ENCODE data around the gene TMEM212. TPM values are rescaled to one million over a fixed set of nuclear protein-coding genes. Genes with fewer than 3 reads are reported as not detected.

TMEM212 gene
- total and polyA plus RNA-seq, 9 of the 15 experiments (the other 6 are each of a cell fraction or from before 2014, with no cell fraction given): not detected

DNA sequence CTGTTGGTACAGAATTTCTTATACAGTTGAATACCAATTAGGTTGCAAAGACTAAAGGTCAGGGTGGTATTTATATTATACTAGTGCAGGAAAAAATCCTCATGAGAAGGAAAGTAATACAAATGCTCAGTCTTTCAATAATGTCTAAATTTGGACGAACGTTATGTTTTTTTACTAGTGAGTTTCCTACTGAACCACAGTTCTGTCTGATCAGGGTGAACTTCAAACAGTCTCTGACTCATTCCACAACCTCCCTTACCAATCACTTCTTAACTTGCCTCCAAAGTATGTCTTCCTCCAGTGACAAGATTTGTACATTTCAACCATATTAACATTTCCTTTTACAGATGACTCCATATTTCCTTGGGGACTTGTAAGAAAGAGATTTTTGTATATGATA, 3.4 kb downstream of the TMEM212 start:
- no peak overlapping the region for H3K27ac ChIP-seq (ENCODE audit: extremely low read depth, low read depth, low read length)
- no peaks in the 10 kb centered on the region for H3K9me1 ChIP-seq (ENCODE audit: control insufficient read depth, insufficient read depth, low read length)
- H3K9ac ChIP-seq (ENCODE audit: insufficient read depth in 1 of 2, low read depth in 2 of 2, low read length in 2 of 2): no peak overlapping the region
- no peaks in the 10 kb centered on the region; a peak in 1 of 5 replicates for H3K27me3 ChIP-seq (ENCODE audit: control insufficient read depth in 2 of 2, insufficient read depth in 2 of 2, low read length in 2 of 2)
- no peaks in the 10 kb centered on the region for H3K79me2 ChIP-seq (ENCODE audit: control insufficient read depth, insufficient read depth, low read length)
- POLR2A ChIA-PET: no interaction called here
- no peak overlapping the region for H3K4me3 ChIP-seq
- H3K4me1 ChIP-seq (replicated peaks in 1 of 2; ENCODE audit: control insufficient read depth in 2 of 2, insufficient read depth in 2 of 2, low read length in 2 of 2): peaks cover 6% of the 10 kb centered on the region in 2 experiments; a peak in 3 of 5 replicates
- FAIRE-seq (no peak), ATAC-seq (no peak), DNase-seq (ENCODE audit: extremely low read depth in 1 of 4, low spot score in 3 of 4) (no peak)
- H3K4me2 ChIP-seq (ENCODE audit: insufficient read depth, low read length): no peak overlapping the region
- CTCF ChIA-PET (ENCODE audit: low intra/inter-chr PET ratio): no interaction called here
- no peak overlapping the region for H2AFZ ChIP-seq (ENCODE audit: low read depth, low read length)
- H3K36me3 ChIP-seq (ENCODE audit: control insufficient read depth, insufficient read depth, low read length): no peaks in the 10 kb centered on the region
- WGBS (ENCODE audit: insufficient coverage, low coverage, missing lambda C conversion rate): 11% methylated on average over 2 of the region's 2 CpGs
- TF ChIP-seq MTA2 (IDR thresholded peaks at IDR 0.05; ENCODE audit: low read depth) (no peak), MYNN (IDR thresholded peaks at IDR 0.05) (no peak), MYNN (CRISPR knock-in tag; IDR thresholded peaks at IDR 0.05) (no peak)
- TF ChIP-seq, protein P1, sequence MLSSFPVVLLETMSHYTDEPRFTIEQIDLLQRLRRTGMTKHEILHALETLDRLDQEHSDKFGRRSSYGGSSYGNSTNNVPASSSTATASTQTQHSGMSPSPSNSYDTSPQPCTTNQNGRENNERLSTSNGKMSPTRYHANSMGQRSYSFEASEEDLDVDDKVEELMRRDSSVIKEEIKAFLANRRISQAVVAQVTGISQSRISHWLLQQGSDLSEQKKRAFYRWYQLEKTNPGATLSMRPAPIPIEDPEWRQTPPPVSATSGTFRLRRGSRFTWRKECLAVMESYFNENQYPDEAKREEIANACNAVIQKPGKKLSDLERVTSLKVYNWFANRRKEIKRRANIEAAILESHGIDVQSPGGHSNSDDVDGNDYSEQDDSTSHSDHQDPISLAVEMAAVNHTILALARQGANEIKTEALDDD (IDR thresholded peaks at IDR 0.05): 0 out of 2 replicates have a peak, but pooled peaks have one; percentile 52
- in situ Hi-C loops (cut with MboI) (no loop called here), intact Hi-C loops (cut with micrococcal nuclease) (no loop called here)
- H3K9me3 ChIP-seq (replicated peaks; ENCODE audit: control insufficient read depth, insufficient read depth, low read depth, low read length): no peaks in the 10 kb centered on the region
- no TSS peak for BruUV-seq (replicated peaks)
- no peaks in the 10 kb centered on the region for H4K20me1 ChIP-seq (replicated peaks; ENCODE audit: control insufficient read depth, insufficient read depth, low read length)

DNA sequence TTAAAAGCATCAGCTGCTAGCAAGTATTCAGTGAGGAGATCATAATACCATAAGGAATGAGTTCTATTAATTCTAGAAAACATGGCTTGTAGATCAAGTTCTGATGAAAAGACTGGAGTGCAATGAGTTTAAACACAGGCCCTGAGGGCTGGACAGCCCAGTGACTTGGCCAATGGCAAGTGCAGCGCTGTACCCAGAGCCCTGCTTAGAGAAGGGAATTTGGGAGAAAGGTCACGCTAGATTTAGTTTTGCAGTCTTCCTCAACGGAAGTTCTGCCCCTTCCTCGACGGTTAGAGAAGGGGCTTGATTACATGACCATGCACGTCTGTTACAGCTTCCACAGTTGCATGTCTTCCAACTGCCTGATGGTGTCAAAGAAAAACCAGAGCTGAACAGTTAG, 4.0 kb downstream of the TMEM212 start:
- no peaks in the 10 kb centered on the region; a peak in 1 of 5 replicates for H3K27me3 ChIP-seq (ENCODE audit: control insufficient read depth in 2 of 2, insufficient read depth in 2 of 2, low read length in 2 of 2)
- no peak overlapping the region for H3K9ac ChIP-seq (ENCODE audit: insufficient read depth in 1 of 2, low read depth in 2 of 2, low read length in 2 of 2)
- ChIA-PET CTCF (ENCODE audit: low intra/inter-chr PET ratio) (no interaction called here), POLR2A (no interaction called here)
- in situ Hi-C loops (cut with MboI): no loop called here
- H3K4me2 ChIP-seq (ENCODE audit: insufficient read depth, low read length): no peak overlapping the region
- no peaks in the 10 kb centered on the region for H3K9me3 ChIP-seq (replicated peaks; ENCODE audit: control insufficient read depth, insufficient read depth, low read depth, low read length)
- H3K27ac ChIP-seq (ENCODE audit: extremely low read depth, low read depth, low read length): no peak overlapping the region
- 24% methylated on average over 6 of the region's 6 CpGs for WGBS (ENCODE audit: insufficient coverage, low coverage, missing lambda C conversion rate)
- H3K36me3 ChIP-seq (ENCODE audit: control insufficient read depth, insufficient read depth, low read length): no peaks in the 10 kb centered on the region
- H4K20me1 ChIP-seq (replicated peaks; ENCODE audit: control insufficient read depth, insufficient read depth, low read length): no peaks in the 10 kb centered on the region
- DNase-seq (ENCODE audit: extremely low read depth in 1 of 4, low spot score in 3 of 4) (no peak), FAIRE-seq (no peak), ATAC-seq (peak; percentile 49; the same call in 2 of the 3 replicates)
- intact Hi-C loops (cut with micrococcal nuclease): no loop called here
- H3K4me3 ChIP-seq: no peak overlapping the region
- H3K9me1 ChIP-seq (ENCODE audit: control insufficient read depth, insufficient read depth, low read length): no peaks in the 10 kb centered on the region
- no TSS peak for BruUV-seq (replicated peaks)
- H2AFZ ChIP-seq (ENCODE audit: low read depth, low read length): 0 out of 2 replicates have a peak overlapping the region, but pooled peaks have one; percentile 4
- peaks cover 6% of the 10 kb centered on the region in 2 experiments; a peak in 3 of 5 replicates for H3K4me1 ChIP-seq (replicated peaks in 1 of 2; ENCODE audit: control insufficient read depth in 2 of 2, insufficient read depth in 2 of 2, low read length in 2 of 2)
- TF ChIP-seq ZFP36 (IDR thresholded peaks at IDR 0.05; ENCODE audit: low read depth, low read length, partially characterized antibody) (no peak), DPF2 (IDR thresholded peaks at IDR 0.05) (no peak), GMEB1 (CRISPR knock-in tag; IDR thresholded peaks at IDR 0.05) (no peak), CHD2 (IDR thresholded peaks at IDR 0.05; ENCODE audit: low read depth, low read length) (no peak), ZZZ3 (IDR thresholded peaks at IDR 0.05) (no peak), SRSF3 (IDR thresholded peaks at IDR 0.05; ENCODE audit: insufficient read depth, low read length) (no peak), SMAD1 (IDR thresholded peaks at IDR 0.05; ENCODE audit: low read depth, low read length, partially characterized antibody) (no peak), SRSF1 (IDR thresholded peaks at IDR 0.05; ENCODE audit: low read depth, low read length) (no peak), NRF1 (conservative IDR thresholded peaks at IDR 0.05 in 1 of 2, IDR thresholded peaks at IDR 0.05 in 1 of 2) (no peak), HOXB6 (CRISPR knock-in tag; IDR thresholded peaks at IDR 0.05; ENCODE audit: borderline replicate concordance) (no peak)
- H3K79me2 ChIP-seq (ENCODE audit: control insufficient read depth, insufficient read depth, low read length): no peaks in the 10 kb centered on the region
